Hepatocyte (in vitro differentiated cells): Measurements from ENCODE around the gene MICU2. TPM values are rescaled to one million over a fixed set of nuclear protein-coding genes. Genes with fewer than 3 reads are reported as not detected.

Experiments used
- DNase-seq: peaks from one replicate; pipeline ENCODE4 v3.0.0-alpha.2; 2016; ENCODE audit warnings: low spot score
- H2AFZ ChIP-seq: fragments of 200-600 bp; sonication (generic); 2 replicates; pipeline ENCODE4 v1.6.0; 2016; ENCODE audit warnings: antibody characterized with exemption, mild to moderate bottlenecking
- H3K27ac ChIP-seq: fragments of 200-600 bp; sonication (generic); 2 replicates; pipeline ENCODE4 v1.5.1; 2016; ENCODE audit warnings: mild to moderate bottlenecking
- H3K27me3 ChIP-seq: fragments of 200-600 bp; sonication (generic); 2 replicates; pipeline ENCODE4 v1.6.1; 2016
- H3K36me3 ChIP-seq: fragments of 200-600 bp; sonication (generic); replicated peaks from 2 replicates; pipeline ENCODE4 v1.5.1; 2016; ENCODE audit warnings: low read depth; ENCODE audit not compliant: insufficient read depth
- H3K4me1 ChIP-seq: fragments of 200-600 bp; sonication (generic); 2 replicates; pipeline ENCODE4 v1.5.1; 2016; ENCODE audit warnings: mild to moderate bottlenecking, moderate library complexity; ENCODE audit not compliant: insufficient read depth
- H3K4me2 ChIP-seq: fragments of 200-600 bp; sonication (generic); 2 replicates; pipeline ENCODE4 v1.6.0; 2016
- H3K4me3 ChIP-seq: fragments of 200-600 bp; sonication (generic); 2 replicates; pipeline ENCODE4 v1.5.1; 2016; ENCODE audit warnings: mild to moderate bottlenecking
- H3K79me2 ChIP-seq: fragments of 200-600 bp; sonication (generic); 2 replicates; pipeline ENCODE4 v1.6.0; 2017; ENCODE audit warnings: mild to moderate bottlenecking
- H3K9me2 ChIP-seq: fragments of 200-600 bp; sonication (generic); replicated peaks from 2 replicates; pipeline ENCODE4 v1.6.0; 2017; ENCODE audit warnings: mild to moderate bottlenecking; ENCODE audit not compliant: insufficient read depth
- H3K9me3 ChIP-seq: fragments of 200-600 bp; sonication (generic); 2 replicates; pipeline ENCODE4 v1.5.1; 2016; ENCODE audit warnings: low read depth, mild to moderate bottlenecking
- H4K20me1 ChIP-seq: fragments of 200-600 bp; sonication (generic); 2 replicates; pipeline ENCODE4 v1.6.0; 2016; ENCODE audit warnings: mild to moderate bottlenecking; ENCODE audit not compliant: insufficient read depth, poor library complexity, severe bottlenecking
- EZH2 ChIP-seq: fragments of 200-600 bp; sonication (generic); IDR thresholded peaks from 2 replicates; pipeline ENCODE4 v1.6.1; 2016; ENCODE audit warnings: antibody characterized with exemption, mild to moderate bottlenecking, borderline replicate concordance
- EZH2phosphoT487 ChIP-seq: fragments of 200-600 bp; sonication (generic); IDR thresholded peaks from one replicate; pipeline ENCODE4 v1.6.1; 2018; ENCODE audit warnings: antibody characterized with exemption, mild to moderate bottlenecking, low read depth, moderate library complexity; ENCODE audit not compliant: unreplicated experiment, severe bottlenecking
- WGBS: methylation state at CpG from one replicate; pipeline ENCODE4 v1.1.6; 2016; ENCODE audit warnings: low lambda C conversion rate; ENCODE audit errors: missing lambda C conversion rate; 5-methylcytosine and 5-hydroxymethylcytosine counted together
- polyA plus RNA-seq: library from polyadenylated mRNA; unstranded; fragments of >200 nt; fragmentation: Nextera tagmentation; extraction: Ambion mirVana; gene quantifications from 2 replicates; pipeline ENCODE4 v1.2.1, GENCODE V29; 2016
- total RNA-seq: library from RNA; depleted of rRNA; stranded (reverse); fragments of >200 nt; gene quantifications from 2 replicates; pipeline ENCODE4 v1.2.3, GENCODE V29; 2014
- TF ChIP-seq, protein P1 (sequence below): fragments of 200-600 bp; sonication (generic); IDR thresholded peaks from 2 replicates; pipeline ENCODE4 v1.5.1; 2016; ENCODE audit warnings: antibody characterized with exemption, mild to moderate bottlenecking; ENCODE audit not compliant: poor library complexity

MICU2 gene
- total and polyA plus RNA-seq, 2 experiments from 2014 or later = 48.1 to 95.7 TPM

DNA sequence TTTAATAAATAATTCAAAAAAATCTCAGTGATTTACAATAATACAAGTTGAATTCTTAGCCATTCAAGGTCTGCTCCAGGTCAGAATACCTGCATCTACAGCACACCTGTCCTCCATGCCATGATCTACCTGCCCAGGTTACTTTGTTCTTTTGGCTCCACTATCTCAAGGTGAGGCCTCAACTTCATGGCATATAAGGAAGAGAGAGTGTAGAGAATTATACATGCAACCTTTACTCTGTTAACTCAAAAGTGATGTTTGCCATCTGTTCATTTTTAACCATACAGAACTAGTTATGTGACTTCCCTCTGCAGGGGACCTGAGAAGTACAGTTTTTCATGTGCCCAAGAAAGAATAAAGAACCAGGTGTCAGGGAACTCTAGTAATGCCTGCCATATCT lies 28.2 kb upstream of the MICU2 start:
- Histone ChIP-seq H2AFZ (no peak overlapping the region), H3K4me1 (peaks cover 10% of the 10 kb centered on the region), H3K27ac (no peak overlapping the region), H3K36me3 (no peaks in the 10 kb centered on the region), H3K9me3 (no peaks in the 10 kb centered on the region), H3K79me2 (no peaks in the 10 kb centered on the region), H3K4me3 (no peak overlapping the region), H4K20me1 (no peaks in the 10 kb centered on the region), H3K4me2 (no peak overlapping the region), H3K27me3 (no peaks in the 10 kb centered on the region), H3K9me2 (no peaks in the 10 kb centered on the region)
- no peak for DNase-seq
- no peak for TF ChIP-seq EZH2phosphoT487
- TF ChIP-seq, protein P1, sequence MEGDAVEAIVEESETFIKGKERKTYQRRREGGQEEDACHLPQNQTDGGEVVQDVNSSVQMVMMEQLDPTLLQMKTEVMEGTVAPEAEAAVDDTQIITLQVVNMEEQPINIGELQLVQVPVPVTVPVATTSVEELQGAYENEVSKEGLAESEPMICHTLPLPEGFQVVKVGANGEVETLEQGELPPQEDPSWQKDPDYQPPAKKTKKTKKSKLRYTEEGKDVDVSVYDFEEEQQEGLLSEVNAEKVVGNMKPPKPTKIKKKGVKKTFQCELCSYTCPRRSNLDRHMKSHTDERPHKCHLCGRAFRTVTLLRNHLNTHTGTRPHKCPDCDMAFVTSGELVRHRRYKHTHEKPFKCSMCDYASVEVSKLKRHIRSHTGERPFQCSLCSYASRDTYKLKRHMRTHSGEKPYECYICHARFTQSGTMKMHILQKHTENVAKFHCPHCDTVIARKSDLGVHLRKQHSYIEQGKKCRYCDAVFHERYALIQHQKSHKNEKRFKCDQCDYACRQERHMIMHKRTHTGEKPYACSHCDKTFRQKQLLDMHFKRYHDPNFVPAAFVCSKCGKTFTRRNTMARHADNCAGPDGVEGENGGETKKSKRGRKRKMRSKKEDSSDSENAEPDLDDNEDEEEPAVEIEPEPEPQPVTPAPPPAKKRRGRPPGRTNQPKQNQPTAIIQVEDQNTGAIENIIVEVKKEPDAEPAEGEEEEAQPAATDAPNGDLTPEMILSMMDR = no peak
- no peak for TF ChIP-seq EZH2

DNA sequence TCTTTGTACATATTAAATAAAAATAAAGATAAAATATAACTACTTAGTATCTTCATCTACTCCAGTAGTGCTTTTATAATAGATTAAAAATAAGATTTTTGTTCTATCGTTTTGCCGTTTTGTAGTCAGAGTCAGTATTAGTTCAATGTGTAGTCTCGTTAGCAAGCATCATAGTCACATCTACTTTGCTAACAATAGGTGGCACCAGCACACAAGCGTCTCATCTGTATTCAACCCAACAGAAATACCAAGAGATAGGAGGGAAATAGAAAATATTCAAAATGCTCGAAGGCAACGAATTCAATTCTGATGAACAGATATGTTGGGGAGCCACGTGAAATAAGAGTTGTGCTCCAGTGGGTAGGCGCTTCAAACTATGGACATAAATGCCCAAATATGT lies 21.4 kb upstream of the MICU2 start:
- H3K27me3 ChIP-seq = no peaks in the 10 kb centered on the region
- no peaks in the 10 kb centered on the region for H3K36me3 ChIP-seq
- no peaks in the 10 kb centered on the region for H3K9me3 ChIP-seq
- no peaks in the 10 kb centered on the region for H4K20me1 ChIP-seq
- no peaks in the 10 kb centered on the region for H3K79me2 ChIP-seq
- no peak overlapping the region for H3K4me3 ChIP-seq
- H3K9me2 ChIP-seq = no peaks in the 10 kb centered on the region
- TF ChIP-seq, protein P1 = peak; percentile 72
- TF ChIP-seq EZH2 = no peak
- H2AFZ ChIP-seq = no peak overlapping the region
- no peaks in the 10 kb centered on the region for H3K4me1 ChIP-seq
- H3K27ac ChIP-seq = no peak overlapping the region
- peak; percentile 42 for DNase-seq
- no peak overlapping the region for H3K4me2 ChIP-seq
- 47% methylated on average over 8 of the region's 8 CpGs for WGBS

DNA sequence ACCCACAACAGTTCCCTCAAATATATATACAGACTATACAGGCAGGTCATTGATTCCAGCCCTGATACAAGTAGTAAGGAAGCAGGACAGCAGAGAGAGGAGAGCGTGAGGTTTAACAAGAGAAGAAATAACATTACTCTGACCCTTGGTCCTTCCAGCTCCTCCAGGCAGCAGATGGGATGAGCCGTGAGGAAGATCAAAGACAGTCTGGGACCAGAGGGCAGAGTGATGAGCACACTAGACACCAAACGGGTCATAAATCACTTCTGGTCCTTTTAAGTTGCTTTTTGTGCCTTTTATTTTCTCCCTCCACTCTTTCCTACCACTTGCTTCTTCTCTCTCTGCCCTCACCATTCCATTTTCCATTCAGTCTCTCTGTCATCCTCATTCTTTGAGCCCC lies 16.9 kb upstream of the MICU2 start:
- no peak overlapping the region for H3K4me3 ChIP-seq
- H3K36me3 ChIP-seq = no peaks in the 10 kb centered on the region
- no peaks in the 10 kb centered on the region for H3K9me2 ChIP-seq
- no peaks in the 10 kb centered on the region for H3K79me2 ChIP-seq
- H3K27ac ChIP-seq = no peak overlapping the region
- TF ChIP-seq EZH2phosphoT487 (no peak), EZH2 (no peak)
- TF ChIP-seq, protein P1 = no peak
- no peaks in the 10 kb centered on the region for H4K20me1 ChIP-seq
- DNase-seq = no peak
- H3K4me2 ChIP-seq = no peak overlapping the region
- WGBS = 52% methylated on average over 3 of the region's 3 CpGs
- no peak overlapping the region for H2AFZ ChIP-seq
- no peaks in the 10 kb centered on the region for H3K27me3 ChIP-seq
- no peaks in the 10 kb centered on the region for H3K9me3 ChIP-seq
- peaks cover 15% of the 10 kb centered on the region for H3K4me1 ChIP-seq

DNA sequence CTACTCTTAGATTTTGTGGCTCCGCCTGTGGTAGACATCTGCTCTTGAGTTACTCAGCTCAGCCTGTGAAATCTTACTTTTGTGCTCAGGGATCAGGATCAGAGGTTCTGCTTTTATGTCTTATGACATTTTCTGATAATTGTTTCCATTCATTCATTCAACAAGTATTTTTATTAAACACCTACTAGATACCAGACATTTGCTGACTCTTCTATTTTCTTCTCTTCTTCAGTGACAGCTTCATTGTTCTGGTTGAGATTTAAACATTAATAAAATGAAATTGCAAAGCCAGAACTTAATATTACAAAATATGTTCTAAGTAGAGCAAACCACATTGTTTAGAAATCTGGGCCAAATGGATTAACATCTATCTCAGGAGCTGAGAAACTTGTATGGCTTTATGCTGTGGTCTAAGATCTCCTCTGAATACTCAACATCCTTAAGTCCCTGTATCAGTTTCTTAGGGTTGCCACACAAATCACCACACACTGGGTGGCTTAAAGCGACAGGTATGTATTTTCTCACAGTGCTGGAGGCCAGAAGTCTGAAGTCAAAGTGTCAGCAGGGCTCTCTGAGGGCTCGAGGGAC lies 15.8 kb upstream of the MICU2 start:
- Histone ChIP-seq H3K9me2 (no peaks in the 10 kb centered on the region), H3K4me1 (peaks cover 16% of the 10 kb centered on the region), H3K27me3 (no peaks in the 10 kb centered on the region), H3K4me3 (no peak overlapping the region), H3K9me3 (no peaks in the 10 kb centered on the region), H2AFZ (no peak overlapping the region), H3K27ac (no peak overlapping the region), H3K36me3 (no peaks in the 10 kb centered on the region), H4K20me1 (no peaks in the 10 kb centered on the region), H3K4me2 (no peak overlapping the region), H3K79me2 (no peaks in the 10 kb centered on the region)
- DNase-seq = no peak
- TF ChIP-seq, protein P1 = no peak
- TF ChIP-seq EZH2phosphoT487 (no peak), EZH2 (no peak)
- WGBS = 66% methylated on average over 3 of the region's 3 CpGs
